ENCODE data around the gene NLRP13. TPM values are rescaled to one million over a fixed set of nuclear protein-coding genes. Genes with fewer than 3 reads are reported as not detected.

NLRP13 gene
- total and polyA plus RNA-seq, 2 of the 8 experiments (the other 6 are each of a cell fraction or from before 2014, with no cell fraction given), result not detected

DNA sequence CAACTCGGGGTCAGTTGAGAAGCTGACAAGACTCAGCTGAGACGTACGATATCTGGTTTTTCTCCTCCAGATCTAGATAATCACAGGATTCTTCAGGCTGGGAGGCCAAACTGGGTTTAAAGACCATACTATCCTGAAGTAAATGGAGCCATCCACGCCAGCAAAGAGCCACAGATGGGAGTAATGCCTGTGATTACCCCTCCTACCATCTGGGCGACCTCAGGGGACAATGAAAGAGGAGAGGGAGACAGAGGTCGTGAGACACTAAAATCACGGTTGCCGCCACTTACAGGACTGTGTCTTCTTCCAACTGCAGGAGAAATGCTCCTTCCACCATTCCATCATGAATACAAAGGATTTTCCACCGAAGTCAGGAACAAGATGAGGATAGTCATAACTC is 3.1 kb upstream of the NLRP13 start:
- Histone ChIP-seq H3K27me3 (replicated peaks in 1 of 4; ENCODE audit: control insufficient read depth in 3 of 4, extremely low read depth in 1 of 4, insufficient read depth in 3 of 4, low read length in 3 of 4) (no peaks in the 10 kb centered on the region; a peak in 1 of 7 replicates), H3K56ac (replicated peaks; ENCODE audit: insufficient read length, low read depth, low read length) (no peak overlapping the region), H3K4me3 (ENCODE audit: extremely low read depth in 1 of 4, insufficient read depth in 2 of 4, low read depth in 3 of 4, low read length in 4 of 4) (no peak overlapping the region), H3K27ac (ENCODE audit: low read depth, low read length) (no peak overlapping the region), H3K4ac (replicated peaks; ENCODE audit: insufficient read length, low read depth, low read length) (no peak overlapping the region), H3K9me3 (ENCODE audit: insufficient read depth in 2 of 2, low read depth in 1 of 2, low read length in 1 of 2) (peaks cover 53 to 70% of the 10 kb centered on the region in 2 experiments), H2BK120ac (replicated peaks; ENCODE audit: low read depth, low read length) (no peak overlapping the region), H2BK20ac (ENCODE audit: low read length) (no peak overlapping the region), H3K18ac (ENCODE audit: extremely low read depth, low read length) (no peak overlapping the region), H2AFZ (ENCODE audit: low read length) (no peak overlapping the region), H3K14ac (ENCODE audit: insufficient read length) (no peak overlapping the region), H2AK5ac (ENCODE audit: low read depth, low read length) (no peak overlapping the region), H3K79me2 (ENCODE audit: control insufficient read depth in 1 of 2, insufficient read depth in 2 of 2, low read length in 2 of 2) (no peaks in the 10 kb centered on the region), H3K23me2 (ENCODE audit: low read depth, low read length) (no peaks in the 10 kb centered on the region), H4K20me1 (replicated peaks in 1 of 2; ENCODE audit: control insufficient read depth in 1 of 2, insufficient read depth in 2 of 2, low read length in 2 of 2) (no peaks in the 10 kb centered on the region), H3K4me1 (replicated peaks in 1 of 4; ENCODE audit: control insufficient read depth in 3 of 4, insufficient read depth in 4 of 4, low read length in 3 of 4) (no peaks in the 10 kb centered on the region), H3K4me2 (ENCODE audit: insufficient read depth in 1 of 2, low read depth in 2 of 2, low read length in 2 of 2) (no peak overlapping the region), H2BK12ac (ENCODE audit: low read depth, low read length) (no peak overlapping the region), H4K5ac (ENCODE audit: insufficient read length, low read depth, low read length) (no peak overlapping the region), H4K91ac (replicated peaks; ENCODE audit: insufficient read length, low read length) (no peak overlapping the region), H3K9ac (replicated peaks in 1 of 4; ENCODE audit: extremely low read depth in 1 of 4, low read depth in 3 of 4, low read length in 3 of 4) (no peak overlapping the region), H3K79me1 (ENCODE audit: low read depth, low read length) (no peaks in the 10 kb centered on the region), H3K36me3 (ENCODE audit: control insufficient read depth in 2 of 4, insufficient read depth in 4 of 4, low read length in 3 of 4) (no peaks in the 10 kb centered on the region), H2BK5ac (ENCODE audit: low read depth, low read length) (no peak overlapping the region), H4K8ac (ENCODE audit: extremely low read depth, insufficient read depth, low read length) (no peak overlapping the region), H3K23ac (ENCODE audit: insufficient read length) (no peak overlapping the region), H2BK15ac (ENCODE audit: low read length) (no peak overlapping the region)
- CTCF ChIA-PET (ENCODE audit: partially characterized antibody), result no interaction called here
- FAIRE-seq (no peak), DNase-seq (ENCODE audit: low read depth in 1 of 2, low spot score in 2 of 2) (no peak)
- POLR2A ChIA-PET (ENCODE audit: partially characterized antibody), result no interaction called here
- 71% methylated on average over 9 of the region's 9 CpGs; no CpG with 5 or more reads in 1 of the 2 experiments for WGBS, 2 experiments (ENCODE audit: extremely low coverage in 1 of 2, insufficient coverage in 1 of 2, insufficient read length in 1 of 2, insufficient replicate concordance in 2 of 2, low coverage in 1 of 2, low lambda C conversion rate in 2 of 2, missing lambda C conversion rate in 1 of 2)
- TF ChIP-seq RBBP5 (IDR thresholded peaks at IDR 0.05; ENCODE audit: borderline replicate concordance, low read depth, low read length), result no peak
- TF ChIP-seq RFX5 (IDR thresholded peaks at IDR 0.05; ENCODE audit: borderline replicate concordance, low read depth, low read length), result no peak
- TF ChIP-seq RXRA (IDR thresholded peaks at IDR 0.05; ENCODE audit: insufficient read depth, low read depth, low read length), result no peak
- no peak for TF ChIP-seq EGR1 (IDR thresholded peaks at IDR 0.05; ENCODE audit: borderline replicate concordance, low read depth, low read length)
- TF ChIP-seq GABPA (IDR thresholded peaks at IDR 0.05; ENCODE audit: borderline replicate concordance, insufficient read depth, low read length), result no peak
- no peak for TF ChIP-seq NANOG (IDR thresholded peaks at IDR 0.05; ENCODE audit: insufficient read depth, low read depth, low read length, poor library complexity, severe bottlenecking)
- TF ChIP-seq SIRT6 (IDR thresholded peaks at IDR 0.05; ENCODE audit: low read length), result no peak
- TF ChIP-seq SIN3A (conservative IDR thresholded peaks at IDR 0.05 in 1 of 2, IDR thresholded peaks at IDR 0.05 in 1 of 2; ENCODE audit: low read depth in 1 of 2, low read length in 2 of 2), result no peak
- TF ChIP-seq JUND (IDR thresholded peaks at IDR 0.05; ENCODE audit: low read length), result no peak
- TF ChIP-seq TBP (IDR thresholded peaks at IDR 0.05; ENCODE audit: low read depth, low read length), result no peak
- TF ChIP-seq HDAC2 (IDR thresholded peaks at IDR 0.05; ENCODE audit: borderline replicate concordance in 1 of 2, low read depth in 2 of 2, low read length in 2 of 2), result no peak
- TF ChIP-seq CEBPB (IDR thresholded peaks at IDR 0.05; ENCODE audit: low read depth, low read length), result no peak
- TF ChIP-seq, protein P1, sequence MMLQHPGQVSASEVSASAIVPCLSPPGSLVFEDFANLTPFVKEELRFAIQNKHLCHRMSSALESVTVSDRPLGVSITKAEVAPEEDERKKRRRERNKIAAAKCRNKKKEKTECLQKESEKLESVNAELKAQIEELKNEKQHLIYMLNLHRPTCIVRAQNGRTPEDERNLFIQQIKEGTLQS (IDR thresholded peaks at IDR 0.05; ENCODE audit: insufficient read depth, low read depth, low read length), result no peak
- TF ChIP-seq EP300 (IDR thresholded peaks at IDR 0.05; ENCODE audit: borderline replicate concordance in 1 of 2, low read depth in 2 of 2, low read length in 2 of 2), result no peak

Measured in H1 (cell line).